ENCODE measurements around the gene ITGA2B.

DNA sequence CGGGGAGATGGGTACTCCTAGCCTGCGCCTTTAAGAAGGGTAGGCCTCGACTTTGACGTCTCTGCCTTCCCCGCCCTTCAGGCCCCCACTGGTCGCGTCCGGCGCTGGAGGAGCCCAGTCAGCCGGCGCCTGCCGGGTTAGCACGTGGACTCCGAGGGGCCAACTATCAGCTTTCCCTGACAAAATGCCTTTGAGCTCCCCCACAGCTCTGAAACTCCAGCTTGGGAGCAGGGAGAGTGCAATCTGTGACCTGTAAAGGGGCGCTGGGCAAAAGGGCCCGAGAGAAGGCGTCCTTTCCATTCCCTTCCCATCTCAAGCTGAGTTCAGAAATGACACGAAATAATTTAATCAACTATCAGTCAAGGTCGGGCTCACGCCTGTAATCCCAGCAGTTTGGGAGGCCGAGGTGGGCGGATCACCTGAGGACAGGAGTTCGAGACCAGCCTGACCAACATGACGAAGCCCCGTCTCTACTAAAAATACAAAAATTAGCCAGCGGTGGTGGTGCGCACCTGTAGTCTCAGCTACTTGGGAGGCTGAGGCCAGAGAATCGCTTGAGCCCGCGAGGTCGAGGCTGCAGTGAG, 62.5 kb downstream of the ITGA2B start:
- TF ChIP-seq EZH2 (IDR thresholded peaks at IDR 0.05; ENCODE audit: low read depth, unreplicated experiment) (peak; percentile 14), POLR2AphosphoS5 (IDR thresholded peaks at IDR 0.05; ENCODE audit: low read depth) (no peak; the same call in 1 of the 2 replicates), CREB1 (CRISPR knock-in tag; IDR thresholded peaks at IDR 0.05; ENCODE audit: low read depth) (peak; percentile 68), JUNB (IDR thresholded peaks at IDR 0.05; ENCODE audit: unreplicated experiment) (no peak)
- TF ChIP-seq, protein P1, sequence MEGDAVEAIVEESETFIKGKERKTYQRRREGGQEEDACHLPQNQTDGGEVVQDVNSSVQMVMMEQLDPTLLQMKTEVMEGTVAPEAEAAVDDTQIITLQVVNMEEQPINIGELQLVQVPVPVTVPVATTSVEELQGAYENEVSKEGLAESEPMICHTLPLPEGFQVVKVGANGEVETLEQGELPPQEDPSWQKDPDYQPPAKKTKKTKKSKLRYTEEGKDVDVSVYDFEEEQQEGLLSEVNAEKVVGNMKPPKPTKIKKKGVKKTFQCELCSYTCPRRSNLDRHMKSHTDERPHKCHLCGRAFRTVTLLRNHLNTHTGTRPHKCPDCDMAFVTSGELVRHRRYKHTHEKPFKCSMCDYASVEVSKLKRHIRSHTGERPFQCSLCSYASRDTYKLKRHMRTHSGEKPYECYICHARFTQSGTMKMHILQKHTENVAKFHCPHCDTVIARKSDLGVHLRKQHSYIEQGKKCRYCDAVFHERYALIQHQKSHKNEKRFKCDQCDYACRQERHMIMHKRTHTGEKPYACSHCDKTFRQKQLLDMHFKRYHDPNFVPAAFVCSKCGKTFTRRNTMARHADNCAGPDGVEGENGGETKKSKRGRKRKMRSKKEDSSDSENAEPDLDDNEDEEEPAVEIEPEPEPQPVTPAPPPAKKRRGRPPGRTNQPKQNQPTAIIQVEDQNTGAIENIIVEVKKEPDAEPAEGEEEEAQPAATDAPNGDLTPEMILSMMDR (conservative IDR thresholded peaks at IDR 0.05; ENCODE audit: low read depth in 2 of 2) = no peak
- TF ChIP-seq, protein P2, sequence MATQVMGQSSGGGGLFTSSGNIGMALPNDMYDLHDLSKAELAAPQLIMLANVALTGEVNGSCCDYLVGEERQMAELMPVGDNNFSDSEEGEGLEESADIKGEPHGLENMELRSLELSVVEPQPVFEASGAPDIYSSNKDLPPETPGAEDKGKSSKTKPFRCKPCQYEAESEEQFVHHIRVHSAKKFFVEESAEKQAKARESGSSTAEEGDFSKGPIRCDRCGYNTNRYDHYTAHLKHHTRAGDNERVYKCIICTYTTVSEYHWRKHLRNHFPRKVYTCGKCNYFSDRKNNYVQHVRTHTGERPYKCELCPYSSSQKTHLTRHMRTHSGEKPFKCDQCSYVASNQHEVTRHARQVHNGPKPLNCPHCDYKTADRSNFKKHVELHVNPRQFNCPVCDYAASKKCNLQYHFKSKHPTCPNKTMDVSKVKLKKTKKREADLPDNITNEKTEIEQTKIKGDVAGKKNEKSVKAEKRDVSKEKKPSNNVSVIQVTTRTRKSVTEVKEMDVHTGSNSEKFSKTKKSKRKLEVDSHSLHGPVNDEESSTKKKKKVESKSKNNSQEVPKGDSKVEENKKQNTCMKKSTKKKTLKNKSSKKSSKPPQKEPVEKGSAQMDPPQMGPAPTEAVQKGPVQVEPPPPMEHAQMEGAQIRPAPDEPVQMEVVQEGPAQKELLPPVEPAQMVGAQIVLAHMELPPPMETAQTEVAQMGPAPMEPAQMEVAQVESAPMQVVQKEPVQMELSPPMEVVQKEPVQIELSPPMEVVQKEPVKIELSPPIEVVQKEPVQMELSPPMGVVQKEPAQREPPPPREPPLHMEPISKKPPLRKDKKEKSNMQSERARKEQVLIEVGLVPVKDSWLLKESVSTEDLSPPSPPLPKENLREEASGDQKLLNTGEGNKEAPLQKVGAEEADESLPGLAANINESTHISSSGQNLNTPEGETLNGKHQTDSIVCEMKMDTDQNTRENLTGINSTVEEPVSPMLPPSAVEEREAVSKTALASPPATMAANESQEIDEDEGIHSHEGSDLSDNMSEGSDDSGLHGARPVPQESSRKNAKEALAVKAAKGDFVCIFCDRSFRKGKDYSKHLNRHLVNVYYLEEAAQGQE (IDR thresholded peaks at IDR 0.05; ENCODE audit: unreplicated experiment) = no peak
